ENCODE data around the gene TADA2A. TPM values are rescaled to one million over a fixed set of nuclear protein-coding genes. Genes with fewer than 3 reads are reported as not detected.

Gene TADA2A
- total RNA-seq, 2 experiments from 2014 or later: 29.9 to 32.9 TPM

DNA sequence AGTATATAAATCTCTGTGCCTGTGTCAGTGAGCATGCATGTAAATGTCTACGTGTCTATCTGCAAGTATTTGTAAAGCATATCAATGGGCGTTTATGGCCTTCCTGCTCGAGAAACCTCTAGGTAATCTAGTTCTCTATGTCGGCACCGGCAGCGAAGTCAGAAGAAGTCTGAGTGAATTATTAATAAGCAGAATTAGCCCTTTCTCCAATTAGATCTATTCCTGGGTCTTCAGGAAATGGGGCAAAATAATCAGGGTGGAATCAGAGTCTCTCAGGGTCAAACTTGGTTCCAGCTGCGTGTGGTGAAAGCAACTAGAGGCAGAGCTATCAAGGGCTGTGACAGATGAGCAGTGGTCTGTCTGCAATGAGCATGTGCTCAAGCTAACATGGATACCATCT is 31.0 kb upstream of the TADA2A start, which contains the start of gene C17orf78:
TSS of gene C17orf78 (plus strand) at position 280 of the 400 bp plus-strand sequence. CDS start at position 388, 108 bp downstream.
- H3K9me3 Mint-ChIP-seq (ENCODE audit: low read depth): no peaks in the 10 kb centered on the region
- intact Hi-C loops (cut with DNase I, micrococcal nuclease): loop anchor here in 1 of 2 experiments (10.0 kb wide), 1 partner anchor 419 kb away; no protein-coding TSS in a partner anchor
- DNase-seq: no peak
- peaks cover 5% of the 10 kb centered on the region for H3K4me1 Mint-ChIP-seq
- no peak for ATAC-seq
- no peaks in the 10 kb centered on the region for H3K36me3 Mint-ChIP-seq (ENCODE audit: low read depth)
- CTCF ChIA-PET: interaction anchor here (0.6 to 3.3 kb wide), 8 partner anchors 9 to 747 kb away, joined by 3 to 22 read pairs (median 3); no protein-coding TSS in a partner anchor
- POLR2A ChIA-PET: no interaction called here
- no peak within 1 kb of the TSS for H3K4me3 Mint-ChIP-seq
- H3K27me3 Mint-ChIP-seq: no peaks in the 10 kb centered on the region
- no peak within 1 kb of the TSS for H3K27ac Mint-ChIP-seq

DNA sequence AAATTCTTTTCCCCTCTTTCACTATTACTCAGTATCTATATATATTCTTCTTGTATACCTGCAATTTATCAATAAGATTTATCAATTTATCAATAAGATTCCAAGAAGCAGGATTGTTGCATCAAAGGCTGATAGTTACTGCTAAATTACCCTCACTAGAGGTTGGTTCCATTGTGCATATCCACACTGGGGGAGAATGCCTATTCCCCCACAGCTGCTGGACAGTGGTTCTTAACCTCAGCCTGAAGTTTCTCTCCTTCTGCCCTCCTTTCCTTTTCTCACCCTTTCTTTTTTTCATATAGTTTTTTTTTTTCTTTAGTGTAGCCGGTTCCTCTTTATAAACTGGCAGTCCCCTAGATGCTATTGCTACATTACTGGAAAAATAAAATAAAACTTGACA is 24.6 kb upstream of the TADA2A start:
- no peak overlapping the region for H3K27ac Mint-ChIP-seq
- no peak overlapping the region for H3K4me3 Mint-ChIP-seq
- no peaks in the 10 kb centered on the region for H3K27me3 Mint-ChIP-seq
- H3K9me3 Mint-ChIP-seq (ENCODE audit: low read depth): no peaks in the 10 kb centered on the region
- no peaks in the 10 kb centered on the region for H3K4me1 Mint-ChIP-seq
- ChIA-PET POLR2A (no interaction called here), CTCF (no interaction called here)
- intact Hi-C loops (cut with DNase I, micrococcal nuclease): no loop called here
- DNase-seq (no peak), ATAC-seq (no peak)
- H3K36me3 Mint-ChIP-seq (ENCODE audit: low read depth): no peaks in the 10 kb centered on the region

DNA sequence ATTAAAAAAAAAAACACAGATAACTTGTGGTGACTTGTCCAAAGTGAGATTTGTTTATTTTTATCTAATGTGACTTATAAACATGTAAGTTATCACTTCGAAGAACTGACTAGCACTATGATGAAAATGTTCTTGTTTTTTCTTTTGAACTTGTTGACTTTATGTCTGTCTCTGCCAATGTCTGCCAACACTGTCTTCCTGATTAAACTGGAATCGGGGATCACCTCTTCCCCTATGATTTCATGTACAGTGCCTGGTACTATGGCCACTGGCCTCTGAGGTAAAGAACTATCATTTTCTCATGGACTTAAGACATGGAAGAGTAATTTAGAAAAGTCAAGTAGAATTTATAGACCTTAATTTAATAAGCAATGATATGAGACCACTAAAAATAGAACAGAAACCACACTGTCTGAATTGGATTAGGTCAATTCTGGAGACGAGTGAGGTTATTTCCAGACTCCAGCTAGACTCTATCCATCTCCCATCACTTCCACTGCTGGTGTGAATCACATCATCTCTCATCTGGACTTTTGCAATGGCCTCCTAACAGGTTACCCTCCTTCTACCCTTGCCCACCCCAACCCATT is 22.0 kb upstream of the TADA2A start:
- intact Hi-C loops (cut with DNase I, micrococcal nuclease): no loop called here

DNA sequence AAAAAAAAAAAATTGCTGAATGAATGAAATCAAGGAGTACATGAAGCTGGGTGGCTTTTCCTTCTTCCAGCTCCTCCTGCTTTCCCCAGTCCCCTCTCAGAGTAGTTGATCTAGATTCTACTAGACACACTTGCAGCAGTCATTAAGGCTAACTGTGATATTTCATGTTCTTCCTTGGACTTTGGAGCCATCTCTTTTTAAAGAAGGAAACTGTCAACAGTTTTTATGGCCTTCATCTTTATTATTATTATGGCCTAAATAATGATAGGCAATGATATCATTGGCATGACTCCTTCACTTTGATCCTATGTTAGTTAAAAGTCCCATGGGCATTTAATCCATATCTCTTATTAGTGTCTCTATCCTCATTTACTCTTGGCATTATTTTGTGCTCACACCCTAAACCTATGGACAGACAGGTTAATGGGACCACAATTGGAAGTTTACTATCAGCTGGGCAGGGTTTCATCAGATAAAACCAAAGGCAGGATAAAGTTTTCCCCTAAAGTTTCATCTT is 21.2 kb upstream of the TADA2A start:
- no peak for ATAC-seq

More for the DNA sequence above, 22.0 kb upstream of the TADA2A start:
- no peaks in the 10 kb centered on the region for H3K9me3 Mint-ChIP-seq (ENCODE audit: low read depth)
- H3K27me3 Mint-ChIP-seq: no peaks in the 10 kb centered on the region
- H3K4me3 Mint-ChIP-seq: no peak overlapping the region
- DNase-seq: no peak
- no peak overlapping the region for H3K27ac Mint-ChIP-seq
- ATAC-seq: no peak
- ChIA-PET CTCF (interaction anchor here (1.8 kb wide), 1 partner anchor 11 kb away, joined by 5 read pairs; no protein-coding TSS in a partner anchor), POLR2A (no interaction called here)
- no peaks in the 10 kb centered on the region for H3K4me1 Mint-ChIP-seq
- H3K36me3 Mint-ChIP-seq (ENCODE audit: low read depth): no peaks in the 10 kb centered on the region

DNA sequence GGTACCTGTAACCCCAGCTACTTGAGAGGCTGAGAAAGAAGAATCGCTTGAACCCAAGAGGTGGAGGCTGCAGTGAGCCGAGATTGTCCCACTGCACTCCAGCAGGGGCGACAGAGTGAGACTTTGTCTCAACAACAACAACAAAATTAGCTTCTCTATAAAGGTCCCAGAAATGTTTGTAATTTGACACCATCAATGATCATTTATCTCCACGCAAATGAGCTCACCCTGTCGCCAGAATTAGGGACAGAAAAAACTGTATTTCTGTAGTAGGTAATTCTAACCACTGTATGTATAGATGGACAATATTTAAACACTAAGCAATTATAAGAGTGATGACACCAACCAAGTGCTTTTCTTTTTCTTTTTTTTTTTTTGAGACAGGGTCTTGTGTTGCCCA is 20.2 kb upstream of the TADA2A start:
- POLR2A ChIA-PET: no interaction called here
- no peaks in the 10 kb centered on the region for H3K9me3 Mint-ChIP-seq (ENCODE audit: low read depth)
- no peak overlapping the region for H3K27ac Mint-ChIP-seq
- intact Hi-C loops (cut with DNase I, micrococcal nuclease): no loop called here
- peaks cover 3% of the 10 kb centered on the region for H3K4me1 Mint-ChIP-seq
- CTCF ChIA-PET: interaction anchor here (0.6 to 1.9 kb wide), 6 partner anchors 9 to 176 kb away, joined by 3 to 6 read pairs (median 4); partner anchors contain the start of gene C17orf78
- DNase-seq (no peak), ATAC-seq (no peak)
- H3K36me3 Mint-ChIP-seq (ENCODE audit: low read depth): no peaks in the 10 kb centered on the region
- H3K4me3 Mint-ChIP-seq: no peak overlapping the region
- no peaks in the 10 kb centered on the region for H3K27me3 Mint-ChIP-seq

More for the DNA sequence above, 21.2 kb upstream of the TADA2A start:
- Mint-ChIP-seq H3K9me3 (ENCODE audit: low read depth) (no peaks in the 10 kb centered on the region), H3K36me3 (ENCODE audit: low read depth) (no peaks in the 10 kb centered on the region), H3K27ac (no peak overlapping the region), H3K4me3 (no peak overlapping the region), H3K4me1 (no peaks in the 10 kb centered on the region), H3K27me3 (no peaks in the 10 kb centered on the region)
- intact Hi-C loops (cut with DNase I, micrococcal nuclease): no loop called here
- POLR2A ChIA-PET: no interaction called here
- DNase-seq: no peak
- CTCF ChIA-PET: interaction anchor here (0.6 to 1.9 kb wide), 7 partner anchors 9 to 175 kb away, joined by 3 to 6 read pairs (median 4); partner anchors contain the start of gene C17orf78

DNA sequence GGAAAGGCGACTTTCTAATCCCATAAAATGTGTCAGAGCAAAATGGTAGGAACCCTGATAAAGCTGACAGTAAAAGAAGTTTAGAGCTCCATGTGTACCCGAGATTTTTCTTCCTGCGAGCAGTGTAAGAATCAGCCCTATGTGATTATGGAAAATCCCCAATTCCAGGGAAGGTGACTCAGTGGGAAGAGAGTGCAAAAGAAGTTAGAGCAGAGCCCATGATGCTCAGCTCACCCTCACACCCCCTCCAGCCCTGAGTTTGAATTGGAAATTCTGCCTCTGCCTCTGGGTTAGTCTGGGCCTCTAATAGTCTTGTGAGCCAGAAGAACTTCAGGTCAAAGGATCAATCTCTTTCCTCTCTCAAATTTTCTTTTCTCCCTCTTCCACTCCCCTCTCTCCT is 18.4 kb upstream of the TADA2A start:
- DNase-seq (no peak), ATAC-seq (no peak)
- intact Hi-C loops (cut with DNase I, micrococcal nuclease): no loop called here
- H3K27ac Mint-ChIP-seq: no peak overlapping the region
- H3K4me1 Mint-ChIP-seq: peaks cover 19% of the 10 kb centered on the region
- H3K9me3 Mint-ChIP-seq (ENCODE audit: low read depth): no peaks in the 10 kb centered on the region
- no peak overlapping the region for H3K4me3 Mint-ChIP-seq
- ChIA-PET POLR2A (no interaction called here), CTCF (interaction anchor here (0.9 to 2.0 kb wide), 4 partner anchors 9 to 16 kb away, joined by 3 to 7 read pairs (median 4); no protein-coding TSS in a partner anchor)
- H3K27me3 Mint-ChIP-seq: no peaks in the 10 kb centered on the region
- no peaks in the 10 kb centered on the region for H3K36me3 Mint-ChIP-seq (ENCODE audit: low read depth)

DNA sequence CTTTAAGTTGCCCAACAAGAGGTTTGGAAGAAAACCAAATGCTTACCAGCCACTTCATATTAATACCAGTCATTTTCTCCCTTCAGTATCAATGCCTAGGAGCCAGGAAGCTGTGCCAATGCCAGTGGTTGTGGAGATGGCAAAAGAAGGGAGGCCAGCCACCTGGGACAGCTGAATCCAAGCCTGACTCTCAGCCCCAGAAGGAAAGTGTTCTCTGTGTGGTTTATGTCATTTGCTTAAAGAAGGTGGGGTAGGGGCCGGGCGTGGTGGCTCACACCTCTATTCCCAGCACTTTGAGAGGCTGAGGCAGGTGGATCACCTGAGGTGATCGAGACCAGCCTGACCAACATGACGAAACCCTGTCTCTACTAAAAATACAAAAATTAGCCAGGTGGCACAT is 17.5 kb upstream of the TADA2A start:
- no peak for ATAC-seq
- POLR2A ChIA-PET: no interaction called here
- Mint-ChIP-seq H3K9me3 (ENCODE audit: low read depth) (no peaks in the 10 kb centered on the region), H3K4me1 (peaks cover 21% of the 10 kb centered on the region), H3K4me3 (no peak overlapping the region), H3K36me3 (ENCODE audit: low read depth) (no peaks in the 10 kb centered on the region), H3K27me3 (no peaks in the 10 kb centered on the region), H3K27ac (no peak overlapping the region)
- intact Hi-C loops (cut with DNase I, micrococcal nuclease): no loop called here
- CTCF ChIA-PET: interaction anchor here (2.0 kb wide), 1 partner anchor 15 kb away, joined by 7 read pairs; no protein-coding TSS in a partner anchor
- DNase-seq: no peak

DNA sequence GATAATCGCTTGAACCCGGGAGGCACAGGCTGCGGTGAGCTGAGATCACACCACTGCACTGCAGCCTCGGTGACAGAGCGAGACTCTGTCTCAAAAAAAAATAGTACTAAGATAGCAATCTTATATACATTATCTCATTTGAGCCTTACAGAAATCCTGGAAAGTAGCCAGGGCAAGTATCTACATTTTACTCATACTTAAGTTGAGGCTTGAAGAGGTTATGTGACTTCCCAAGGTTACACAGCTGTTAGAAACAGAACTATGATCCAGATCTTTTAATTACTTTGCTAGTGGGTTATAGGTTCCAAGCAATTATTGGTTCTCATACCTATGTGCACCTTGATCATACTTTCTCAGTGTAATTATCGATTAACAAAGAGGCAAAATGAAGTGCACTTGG is 15.5 kb upstream of the TADA2A start:
- no peak for DNase-seq
- intact Hi-C loops (cut with DNase I, micrococcal nuclease): no loop called here
- POLR2A ChIA-PET: no interaction called here
- CTCF ChIA-PET: interaction anchor here (0.6 to 2.5 kb wide), 6 partner anchors 14 to 1422 kb away, joined by 3 to 18 read pairs (median 3); no protein-coding TSS in a partner anchor
- Mint-ChIP-seq H3K27me3 (no peaks in the 10 kb centered on the region), H3K36me3 (ENCODE audit: low read depth) (no peaks in the 10 kb centered on the region), H3K4me3 (no peak overlapping the region), H3K27ac (no peak overlapping the region), H3K4me1 (peaks cover 21% of the 10 kb centered on the region), H3K9me3 (ENCODE audit: low read depth) (no peaks in the 10 kb centered on the region)
- ATAC-seq: no peak

DNA sequence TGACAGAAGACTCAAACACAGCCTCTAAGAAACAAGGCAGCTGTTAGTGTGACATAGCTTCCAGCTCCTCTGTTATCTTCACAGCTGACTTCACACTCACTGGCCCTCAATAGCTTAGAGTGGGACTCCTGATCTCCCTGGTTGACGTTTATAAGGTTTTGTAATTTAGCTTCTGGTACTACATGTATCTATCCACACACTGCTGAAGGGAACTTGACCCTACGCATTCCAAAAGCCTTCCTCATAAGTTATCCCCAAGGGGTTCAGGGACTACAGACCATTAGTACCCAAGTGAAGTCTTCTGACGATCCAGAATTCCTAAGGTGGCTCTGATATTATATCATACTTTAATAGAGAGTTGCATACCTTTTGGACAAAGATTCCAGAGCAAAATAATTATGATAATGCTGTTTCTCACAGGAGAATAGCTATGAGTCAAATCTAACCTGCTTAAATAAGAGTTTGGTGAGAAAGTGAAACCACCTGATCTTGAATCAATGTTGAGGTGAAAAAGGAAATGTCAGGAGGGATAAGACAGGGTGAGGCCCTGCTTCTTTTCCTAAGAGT is 14.6 kb upstream of the TADA2A start:
- H3K9me3 Mint-ChIP-seq (ENCODE audit: low read depth): no peaks in the 10 kb centered on the region
- H3K4me1 Mint-ChIP-seq: peaks cover 21% of the 10 kb centered on the region
- H3K36me3 Mint-ChIP-seq (ENCODE audit: low read depth): no peaks in the 10 kb centered on the region
- no peak overlapping the region for H3K4me3 Mint-ChIP-seq
- DNase-seq: no peak
- ChIA-PET POLR2A (interaction anchor here (0.6 to 1.0 kb wide), 2 partner anchors 15 to 326 kb away, joined by 3 read pairs; no protein-coding TSS in a partner anchor), CTCF (interaction anchor here (1.5 to 2.5 kb wide), 3 partner anchors 14 to 19 kb away, joined by 3 to 18 read pairs (median 5); no protein-coding TSS in a partner anchor)
- no peaks in the 10 kb centered on the region for H3K27me3 Mint-ChIP-seq
- H3K27ac Mint-ChIP-seq: no peak overlapping the region
- intact Hi-C loops (cut with DNase I, micrococcal nuclease): no loop called here
- peak; percentile 87 for ATAC-seq

DNA sequence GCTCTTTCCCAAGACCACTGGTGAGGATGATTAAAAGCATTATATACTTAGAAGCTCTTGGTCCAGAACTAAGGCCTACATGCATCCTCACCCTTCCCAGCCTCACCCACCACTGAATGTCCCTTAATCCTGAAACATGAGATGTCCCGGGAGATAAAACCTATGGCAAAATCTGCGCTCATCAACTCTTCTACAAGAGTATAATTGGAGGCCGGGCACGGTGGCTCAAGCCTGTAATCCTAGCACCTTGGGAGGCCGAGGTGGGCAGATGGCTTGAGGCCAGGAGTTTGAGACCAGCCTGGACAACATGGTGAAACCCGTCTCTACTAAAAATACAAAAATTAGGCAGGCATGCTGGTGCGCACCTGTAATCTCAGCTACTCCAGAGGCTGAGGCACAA is 13.3 kb upstream of the TADA2A start:
- Mint-ChIP-seq H3K27me3 (no peaks in the 10 kb centered on the region), H3K27ac (no peak overlapping the region), H3K4me3 (no peak overlapping the region), H3K4me1 (peaks cover 24% of the 10 kb centered on the region), H3K9me3 (ENCODE audit: low read depth) (no peaks in the 10 kb centered on the region), H3K36me3 (ENCODE audit: low read depth) (no peaks in the 10 kb centered on the region)
- ChIA-PET POLR2A (no interaction called here), CTCF (no interaction called here)
- DNase-seq (no peak), ATAC-seq (no peak)
- intact Hi-C loops (cut with DNase I, micrococcal nuclease): no loop called here

DNA sequence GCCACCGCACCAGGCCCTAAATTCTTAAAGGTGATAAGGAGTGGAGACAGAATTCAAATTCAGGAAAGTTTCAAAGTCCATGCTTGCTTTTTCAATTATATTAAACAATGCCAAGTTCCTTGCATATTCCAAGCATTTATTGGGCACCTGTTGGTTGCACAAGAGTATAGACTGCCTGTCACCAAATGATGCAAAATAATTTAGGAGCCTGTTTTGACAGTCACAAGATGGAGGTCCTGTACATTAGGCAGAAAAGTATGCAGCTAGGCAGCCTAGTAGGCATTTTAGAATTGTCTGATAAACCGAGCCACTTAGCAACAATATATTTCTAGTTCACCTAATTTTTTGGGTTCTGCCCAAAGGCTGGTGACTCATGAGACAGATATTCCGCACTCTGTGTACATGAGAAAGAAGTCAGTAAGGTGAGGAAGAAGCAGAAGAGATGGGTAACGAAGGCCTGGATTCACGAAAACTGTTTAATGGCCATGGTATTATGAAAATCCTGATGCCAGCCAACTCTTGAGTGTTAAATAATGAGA is 7.4 kb upstream of the TADA2A start:
- H3K9me3 Mint-ChIP-seq (ENCODE audit: low read depth): no peaks in the 10 kb centered on the region
- intact Hi-C loops (cut with DNase I, micrococcal nuclease): no loop called here
- H3K27me3 Mint-ChIP-seq: no peaks in the 10 kb centered on the region
- DNase-seq (no peak), ATAC-seq (no peak)
- POLR2A ChIA-PET: no interaction called here
- peaks cover 25% of the 10 kb centered on the region for H3K4me1 Mint-ChIP-seq
- H3K4me3 Mint-ChIP-seq: no peak overlapping the region
- no peak overlapping the region for H3K27ac Mint-ChIP-seq
- peaks cover 2% of the 10 kb centered on the region for H3K36me3 Mint-ChIP-seq (ENCODE audit: low read depth)
- CTCF ChIA-PET: interaction anchor here (1.7 kb wide), 1 partner anchor 25 kb away, joined by 6 read pairs; no protein-coding TSS in a partner anchor
